ENCODE measurements around the gene TDP1. TPM values are rescaled to one million over a fixed set of nuclear protein-coding genes. Genes with fewer than 3 reads are reported as not detected.

TDP1 gene
- total and polyA plus RNA-seq, 2 of the 13 experiments (the other 11 are each of a cell fraction or from before 2014, with no cell fraction given), result 16.4 to 31.2 TPM

DNA sequence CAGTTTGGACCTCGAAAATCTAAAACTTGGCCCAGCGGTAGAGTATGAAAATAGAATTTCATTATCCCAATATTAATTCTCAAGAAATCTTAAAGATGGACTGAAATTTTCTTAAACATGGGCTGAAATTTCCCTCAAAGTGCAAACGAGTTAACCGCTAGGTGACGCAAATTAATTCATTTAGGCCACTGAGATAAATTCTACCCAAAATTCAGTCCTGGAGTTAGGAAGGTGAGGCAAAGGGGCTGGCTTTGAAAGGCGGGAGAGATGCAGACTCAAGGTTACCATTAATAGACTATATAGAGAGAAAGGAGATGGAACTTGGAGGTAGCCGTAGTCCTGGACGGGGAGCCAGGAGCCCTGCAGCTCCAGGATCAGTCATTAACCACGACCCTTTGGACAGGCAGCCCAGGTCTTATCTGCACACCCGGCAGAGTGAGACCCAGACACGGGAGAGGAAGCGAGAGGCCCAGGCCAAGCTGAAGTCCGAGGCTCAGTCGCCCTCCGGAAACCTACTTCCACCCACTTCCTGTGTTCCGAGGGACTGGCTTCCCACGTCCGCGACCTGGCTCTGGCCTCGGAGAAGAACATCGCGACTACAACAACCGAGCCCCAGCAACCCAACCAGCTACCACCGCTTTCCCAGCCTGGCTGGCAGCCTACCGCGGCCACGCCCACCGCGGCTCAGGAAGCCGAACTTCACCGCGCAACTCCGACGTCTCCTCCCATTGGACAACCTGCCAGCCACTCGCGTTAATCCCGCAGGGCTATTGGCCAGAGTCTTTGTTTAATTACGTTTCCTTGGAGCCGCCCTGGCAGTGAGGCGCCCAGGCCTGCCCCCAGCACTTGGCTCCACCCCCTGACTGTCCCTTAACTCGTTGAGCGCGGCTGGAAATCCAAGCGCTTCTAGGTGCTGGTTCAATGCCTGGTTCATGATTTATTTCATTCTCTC lies 1.4 kb upstream of the TDP1 start, which contains the start of gene EFCAB11 (continued):
- TF ChIP-seq, protein P1, sequence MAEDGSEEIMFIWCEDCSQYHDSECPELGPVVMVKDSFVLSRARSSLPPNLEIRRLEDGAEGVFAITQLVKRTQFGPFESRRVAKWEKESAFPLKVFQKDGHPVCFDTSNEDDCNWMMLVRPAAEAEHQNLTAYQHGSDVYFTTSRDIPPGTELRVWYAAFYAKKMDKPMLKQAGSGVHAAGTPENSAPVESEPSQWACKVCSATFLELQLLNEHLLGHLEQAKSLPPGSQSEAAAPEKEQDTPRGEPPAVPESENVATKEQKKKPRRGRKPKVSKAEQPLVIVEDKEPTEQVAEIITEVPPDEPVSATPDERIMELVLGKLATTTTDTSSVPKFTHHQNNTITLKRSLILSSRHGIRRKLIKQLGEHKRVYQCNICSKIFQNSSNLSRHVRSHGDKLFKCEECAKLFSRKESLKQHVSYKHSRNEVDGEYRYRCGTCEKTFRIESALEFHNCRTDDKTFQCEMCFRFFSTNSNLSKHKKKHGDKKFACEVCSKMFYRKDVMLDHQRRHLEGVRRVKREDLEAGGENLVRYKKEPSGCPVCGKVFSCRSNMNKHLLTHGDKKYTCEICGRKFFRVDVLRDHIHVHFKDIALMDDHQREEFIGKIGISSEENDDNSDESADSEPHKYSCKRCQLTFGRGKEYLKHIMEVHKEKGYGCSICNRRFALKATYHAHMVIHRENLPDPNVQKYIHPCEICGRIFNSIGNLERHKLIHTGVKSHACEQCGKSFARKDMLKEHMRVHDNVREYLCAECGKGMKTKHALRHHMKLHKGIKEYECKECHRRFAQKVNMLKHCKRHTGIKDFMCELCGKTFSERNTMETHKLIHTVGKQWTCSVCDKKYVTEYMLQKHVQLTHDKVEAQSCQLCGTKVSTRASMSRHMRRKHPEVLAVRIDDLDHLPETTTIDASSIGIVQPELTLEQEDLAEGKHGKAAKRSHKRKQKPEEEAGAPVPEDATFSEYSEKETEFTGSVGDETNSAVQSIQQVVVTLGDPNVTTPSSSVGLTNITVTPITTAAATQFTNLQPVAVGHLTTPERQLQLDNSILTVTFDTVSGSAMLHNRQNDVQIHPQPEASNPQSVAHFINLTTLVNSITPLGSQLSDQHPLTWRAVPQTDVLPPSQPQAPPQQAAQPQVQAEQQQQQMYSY (CRISPR knock-in tag; IDR thresholded peaks at IDR 0.05), result no peak
- TF ChIP-seq, protein P2, sequence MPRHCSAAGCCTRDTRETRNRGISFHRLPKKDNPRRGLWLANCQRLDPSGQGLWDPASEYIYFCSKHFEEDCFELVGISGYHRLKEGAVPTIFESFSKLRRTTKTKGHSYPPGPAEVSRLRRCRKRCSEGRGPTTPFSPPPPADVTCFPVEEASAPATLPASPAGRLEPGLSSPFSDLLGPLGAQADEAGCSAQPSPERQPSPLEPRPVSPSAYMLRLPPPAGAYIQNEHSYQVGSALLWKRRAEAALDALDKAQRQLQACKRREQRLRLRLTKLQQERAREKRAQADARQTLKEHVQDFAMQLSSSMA (CRISPR knock-in tag; IDR thresholded peaks at IDR 0.05), result no peak
- peak; percentile 72; the same call in 1 of the 2 replicates for TF ChIP-seq MAZ (IDR thresholded peaks at IDR 0.05; ENCODE audit: borderline replicate concordance, low read depth, low read length)
- TF ChIP-seq MAZ (CRISPR knock-in tag; IDR thresholded peaks at IDR 0.05; ENCODE audit: low read depth), result peak; percentile 55; the same call in 1 of the 2 replicates
- TF ChIP-seq HNF4A (CRISPR knock-in tag; IDR thresholded peaks at IDR 0.05), result no peak
- peak; percentile 85 to 99; a peak in 2 of 4 replicates for TF ChIP-seq KLF16 (CRISPR knock-in tag; IDR thresholded peaks at IDR 0.05)
- peak; percentile 100 for TF ChIP-seq KLF9 (CRISPR knock-in tag; IDR thresholded peaks at IDR 0.05; ENCODE audit: low read depth)
- TF ChIP-seq CREM (IDR thresholded peaks at IDR 0.05), result peak; percentile 65; the same call in 1 of the 2 replicates
- TF ChIP-seq CREM (CRISPR knock-in tag; IDR thresholded peaks at IDR 0.05), result no peak
- TF ChIP-seq, protein P3, sequence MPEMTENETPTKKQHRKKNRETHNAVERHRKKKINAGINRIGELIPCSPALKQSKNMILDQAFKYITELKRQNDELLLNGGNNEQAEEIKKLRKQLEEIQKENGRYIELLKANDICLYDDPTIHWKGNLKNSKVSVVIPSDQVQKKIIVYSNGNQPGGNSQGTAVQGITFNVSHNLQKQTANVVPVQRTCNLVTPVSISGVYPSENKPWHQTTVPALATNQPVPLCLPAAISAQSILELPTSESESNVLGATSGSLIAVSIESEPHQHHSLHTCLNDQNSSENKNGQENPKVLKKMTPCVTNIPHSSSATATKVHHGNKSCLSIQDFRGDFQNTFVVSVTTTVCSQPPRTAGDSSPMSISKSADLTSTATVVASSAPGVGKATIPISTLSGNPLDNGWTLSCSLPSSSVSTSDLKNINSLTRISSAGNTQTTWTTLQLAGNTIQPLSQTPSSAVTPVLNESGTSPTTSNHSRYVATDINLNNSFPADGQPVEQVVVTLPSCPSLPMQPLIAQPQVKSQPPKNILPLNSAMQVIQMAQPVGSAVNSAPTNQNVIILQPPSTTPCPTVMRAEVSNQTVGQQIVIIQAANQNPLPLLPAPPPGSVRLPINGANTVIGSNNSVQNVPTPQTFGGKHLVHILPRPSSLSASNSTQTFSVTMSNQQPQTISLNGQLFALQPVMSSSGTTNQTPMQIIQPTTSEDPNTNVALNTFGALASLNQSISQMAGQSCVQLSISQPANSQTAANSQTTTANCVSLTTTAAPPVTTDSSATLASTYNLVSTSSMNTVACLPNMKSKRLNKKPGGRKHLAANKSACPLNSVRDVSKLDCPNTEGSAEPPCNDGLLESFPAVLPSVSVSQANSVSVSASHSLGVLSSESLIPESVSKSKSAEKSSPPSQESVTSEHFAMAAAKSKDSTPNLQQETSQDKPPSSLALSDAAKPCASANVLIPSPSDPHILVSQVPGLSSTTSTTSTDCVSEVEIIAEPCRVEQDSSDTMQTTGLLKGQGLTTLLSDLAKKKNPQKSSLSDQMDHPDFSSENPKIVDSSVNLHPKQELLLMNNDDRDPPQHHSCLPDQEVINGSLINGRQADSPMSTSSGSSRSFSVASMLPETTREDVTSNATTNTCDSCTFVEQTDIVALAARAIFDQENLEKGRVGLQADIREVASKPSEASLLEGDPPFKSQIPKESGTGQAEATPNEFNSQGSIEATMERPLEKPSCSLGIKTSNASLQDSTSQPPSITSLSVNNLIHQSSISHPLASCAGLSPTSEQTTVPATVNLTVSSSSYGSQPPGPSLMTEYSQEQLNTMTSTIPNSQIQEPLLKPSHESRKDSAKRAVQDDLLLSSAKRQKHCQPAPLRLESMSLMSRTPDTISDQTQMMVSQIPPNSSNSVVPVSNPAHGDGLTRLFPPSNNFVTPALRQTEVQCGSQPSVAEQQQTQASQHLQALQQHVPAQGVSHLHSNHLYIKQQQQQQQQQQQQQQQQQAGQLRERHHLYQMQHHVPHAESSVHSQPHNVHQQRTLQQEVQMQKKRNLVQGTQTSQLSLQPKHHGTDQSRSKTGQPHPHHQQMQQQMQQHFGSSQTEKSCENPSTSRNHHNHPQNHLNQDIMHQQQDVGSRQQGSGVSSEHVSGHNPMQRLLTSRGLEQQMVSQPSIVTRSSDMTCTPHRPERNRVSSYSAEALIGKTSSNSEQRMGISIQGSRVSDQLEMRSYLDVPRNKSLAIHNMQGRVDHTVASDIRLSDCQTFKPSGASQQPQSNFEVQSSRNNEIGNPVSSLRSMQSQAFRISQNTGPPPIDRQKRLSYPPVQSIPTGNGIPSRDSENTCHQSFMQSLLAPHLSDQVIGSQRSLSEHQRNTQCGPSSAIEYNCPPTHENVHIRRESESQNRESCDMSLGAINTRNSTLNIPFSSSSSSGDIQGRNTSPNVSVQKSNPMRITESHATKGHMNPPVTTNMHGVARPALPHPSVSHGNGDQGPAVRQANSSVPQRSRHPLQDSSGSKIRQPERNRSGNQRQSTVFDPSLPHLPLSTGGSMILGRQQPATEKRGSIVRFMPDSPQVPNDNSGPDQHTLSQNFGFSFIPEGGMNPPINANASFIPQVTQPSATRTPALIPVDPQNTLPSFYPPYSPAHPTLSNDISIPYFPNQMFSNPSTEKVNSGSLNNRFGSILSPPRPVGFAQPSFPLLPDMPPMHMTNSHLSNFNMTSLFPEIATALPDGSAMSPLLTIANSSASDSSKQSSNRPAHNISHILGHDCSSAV (CRISPR knock-in tag; IDR thresholded peaks at IDR 0.05; ENCODE audit: borderline replicate concordance), result no peak
- no peak for TF ChIP-seq REL (CRISPR knock-in tag; conservative IDR thresholded peaks at IDR 0.05)
- no peak for TF ChIP-seq ARNT (IDR thresholded peaks at IDR 0.05)
- TF ChIP-seq, protein P4, sequence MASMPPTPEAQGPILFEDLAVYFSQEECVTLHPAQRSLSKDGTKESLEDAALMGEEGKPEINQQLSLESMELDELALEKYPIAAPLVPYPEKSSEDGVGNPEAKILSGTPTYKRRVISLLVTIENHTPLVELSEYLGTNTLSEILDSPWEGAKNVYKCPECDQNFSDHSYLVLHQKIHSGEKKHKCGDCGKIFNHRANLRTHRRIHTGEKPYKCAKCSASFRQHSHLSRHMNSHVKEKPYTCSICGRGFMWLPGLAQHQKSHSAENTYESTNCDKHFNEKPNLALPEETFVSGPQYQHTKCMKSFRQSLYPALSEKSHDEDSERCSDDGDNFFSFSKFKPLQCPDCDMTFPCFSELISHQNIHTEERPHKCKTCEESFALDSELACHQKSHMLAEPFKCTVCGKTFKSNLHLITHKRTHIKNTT (CRISPR knock-in tag; IDR thresholded peaks at IDR 0.05), result no peak

Measured in HepG2 (cell line).